Activated CD8-positive, alpha-beta memory T cell treated with anti-CD3 and anti-CD28 coated beads, Interleukin-2, amount 50 U/mL, for 1 hour (primary cell): ENCODE measurements around the gene SPESP1.

Experiments used
- DNase-seq: peaks from one replicate; pipeline ENCODE4 v3.0.0-alpha.2; 2020; ENCODE audit errors: extremely low read depth

Gene SPESP1

DNA sequence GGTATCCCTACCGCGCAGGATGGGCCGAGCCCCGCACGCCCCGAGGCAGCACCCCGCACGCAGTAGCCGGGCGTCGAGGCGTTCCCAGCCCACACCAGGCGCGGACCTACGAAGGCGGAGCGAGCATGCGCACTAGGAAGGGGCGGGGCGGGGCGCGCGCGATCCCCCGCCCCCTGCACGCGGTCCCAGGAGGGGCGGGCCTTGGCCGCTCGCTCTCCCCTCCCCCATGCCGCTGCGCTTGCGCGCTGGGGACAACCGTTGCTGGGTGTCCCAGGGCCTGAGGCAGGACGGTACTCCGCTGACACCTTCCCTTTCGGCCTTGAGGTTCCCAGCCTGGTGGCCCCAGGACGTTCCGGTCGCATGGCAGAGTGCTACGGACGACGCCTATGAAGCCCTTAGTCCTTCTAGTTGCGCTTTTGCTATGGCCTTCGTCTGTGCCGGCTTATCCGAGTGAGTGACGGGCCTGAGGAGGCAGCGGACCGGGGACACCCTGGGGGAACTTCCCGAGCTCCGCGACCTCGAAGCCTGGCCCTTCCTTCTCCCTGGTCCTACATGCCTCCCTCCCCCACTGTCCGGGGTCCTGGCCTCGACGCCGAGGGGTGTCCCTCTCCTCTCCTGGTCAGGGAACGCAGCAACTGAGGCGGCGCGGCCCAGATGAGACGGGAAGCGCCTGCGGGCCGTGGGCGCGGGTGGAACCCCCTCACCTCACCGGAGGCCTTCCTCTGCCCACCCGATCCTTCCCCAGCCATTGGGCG is at the start of gene SPESP1:
SPESP1 (plus strand) TSS at position 258 of the 755 bp plus-strand sequence; CDS start at position 387, 129 bp downstream.
- no peak for DNase-seq

GRCh38 chr15:68885070-68885469 is 45.3 kb upstream of the SPESP1 start:
- DNase-seq = no peak

DNA sequence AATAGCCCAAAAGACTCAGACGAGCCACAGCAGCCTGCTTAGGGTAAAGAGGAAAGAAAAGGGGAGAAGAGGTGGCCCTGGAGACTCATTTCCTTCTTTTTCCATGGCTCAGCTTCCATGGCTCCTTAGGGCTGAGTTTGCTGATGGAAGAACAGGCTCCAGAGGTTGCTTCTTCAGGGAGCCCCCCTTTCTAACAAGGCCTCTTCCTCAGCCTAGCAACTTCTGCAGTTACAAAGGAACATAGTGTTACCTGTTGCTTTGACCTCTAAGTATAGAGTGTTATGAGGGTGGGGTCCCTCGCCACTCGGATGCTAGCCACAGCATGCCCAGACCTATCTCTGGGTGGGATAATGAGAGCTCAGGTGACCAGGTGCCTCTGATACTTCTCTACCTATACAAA is 43.2 kb upstream of the SPESP1 start:
- no peak for DNase-seq

DNA sequence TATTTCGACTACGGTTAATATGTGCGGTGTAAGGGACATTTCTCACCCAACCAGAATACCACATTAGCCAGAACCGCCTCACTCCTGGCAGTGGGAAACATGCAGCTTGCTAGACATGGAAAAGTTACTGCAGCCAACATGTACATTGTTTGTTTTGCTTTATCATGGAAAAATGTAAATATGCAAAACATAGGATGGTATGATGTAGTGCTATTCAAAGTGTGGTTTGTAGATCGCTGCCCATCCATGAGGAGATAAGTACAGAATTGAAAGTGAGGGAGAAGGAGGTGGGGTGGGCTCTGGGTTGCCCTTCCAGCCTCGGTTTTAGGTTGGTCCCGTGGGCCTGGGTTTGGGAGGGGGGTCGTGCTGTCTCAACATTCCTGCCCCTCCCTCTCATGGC is 42.5 kb upstream of the SPESP1 start:
- DNase-seq = no peak

GRCh38 chr15:68888419-68888818 is 41.9 kb upstream of the SPESP1 start:
- no peak for DNase-seq

DNA sequence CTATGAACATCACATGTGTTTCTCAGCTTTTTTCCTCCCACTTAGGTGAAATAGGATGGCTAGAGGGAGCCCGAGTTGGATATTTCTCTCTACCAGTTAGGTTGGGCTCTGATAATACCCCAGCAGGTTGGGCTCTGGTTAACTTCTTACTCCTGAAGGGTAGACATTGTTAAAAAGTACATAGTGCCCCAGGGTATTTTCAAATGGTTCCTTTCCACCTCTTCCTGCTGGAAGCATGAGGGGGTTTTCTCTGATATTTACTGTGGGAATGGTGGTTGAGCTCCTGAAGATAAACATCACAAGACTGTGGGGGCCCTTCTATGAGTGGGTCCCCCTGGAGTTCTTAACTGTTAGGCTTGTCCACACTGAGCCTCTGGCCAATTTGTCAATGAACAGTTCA is 36.1 kb upstream of the SPESP1 start:
- no peak for DNase-seq

GRCh38 chr15:68896178-68896577 is 34.1 kb upstream of the SPESP1 start:
- DNase-seq = no peak

DNA sequence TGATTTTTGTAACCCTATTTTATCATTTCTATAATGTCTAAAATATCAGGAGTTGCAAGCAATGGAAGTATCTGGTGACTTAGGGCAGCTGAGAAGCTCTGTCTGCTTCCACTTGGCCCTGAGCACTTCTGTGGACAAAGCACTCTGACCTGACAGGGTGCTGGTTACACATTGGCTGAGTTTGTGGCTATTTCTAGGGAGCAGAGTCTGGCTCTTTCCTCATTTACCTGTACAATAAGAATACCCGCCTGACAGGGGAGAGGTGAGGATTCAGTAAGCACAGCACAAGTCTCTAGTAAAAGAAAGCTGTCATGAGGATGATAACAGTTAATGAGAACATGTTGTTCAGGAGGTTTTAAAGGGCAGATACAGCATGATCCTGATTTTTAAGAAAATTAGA is 33.3 kb upstream of the SPESP1 start:
- DNase-seq = no peak

DNA sequence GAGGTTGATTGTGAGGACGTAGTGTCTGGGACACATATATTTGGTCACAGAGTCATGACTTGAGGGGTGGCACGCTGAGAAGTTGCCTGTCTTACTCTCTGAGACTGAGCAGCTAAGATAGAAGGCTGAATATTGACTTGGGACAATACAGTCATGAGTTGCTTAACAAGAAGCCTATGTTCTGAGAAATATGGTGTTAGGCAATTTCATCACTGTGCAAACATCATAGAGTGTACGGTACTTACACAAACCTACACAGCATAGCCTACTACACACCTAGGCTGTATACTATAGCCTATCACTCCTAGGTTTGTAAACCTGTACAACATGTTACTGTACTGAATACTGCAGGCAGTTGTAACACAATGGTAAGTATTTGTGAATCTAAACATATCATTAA is 30.3 kb upstream of the SPESP1 start:
- no peak for DNase-seq

- no peak for DNase-seq
These were observed 22.9 kb upstream of the SPESP1 start for GRCh38 chr15:68907396-68907923.

DNA sequence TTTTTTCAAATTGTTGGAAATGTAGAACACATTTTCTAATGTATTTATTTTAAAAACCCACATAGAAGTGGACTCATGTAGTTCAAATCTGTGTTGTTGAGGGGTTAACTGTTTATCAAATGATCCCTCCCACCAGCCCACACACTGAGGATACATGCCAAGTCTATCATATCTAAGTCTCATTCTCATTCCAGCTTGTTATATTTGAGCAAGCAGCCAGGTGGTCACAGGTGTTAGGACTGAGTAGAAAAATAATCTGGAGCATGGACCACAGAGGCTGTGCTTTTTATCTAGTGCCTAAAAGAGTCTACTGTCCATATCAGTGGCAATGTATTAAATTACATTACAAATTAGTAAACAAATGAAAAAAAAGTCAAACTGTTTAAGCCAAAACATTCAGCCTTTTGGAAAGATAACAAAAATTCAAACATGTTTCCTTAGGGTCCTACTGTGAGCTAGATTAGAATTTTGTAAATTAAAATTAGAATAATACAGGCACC is 20.7 kb upstream of the SPESP1 start:
- DNase-seq = no peak

DNA sequence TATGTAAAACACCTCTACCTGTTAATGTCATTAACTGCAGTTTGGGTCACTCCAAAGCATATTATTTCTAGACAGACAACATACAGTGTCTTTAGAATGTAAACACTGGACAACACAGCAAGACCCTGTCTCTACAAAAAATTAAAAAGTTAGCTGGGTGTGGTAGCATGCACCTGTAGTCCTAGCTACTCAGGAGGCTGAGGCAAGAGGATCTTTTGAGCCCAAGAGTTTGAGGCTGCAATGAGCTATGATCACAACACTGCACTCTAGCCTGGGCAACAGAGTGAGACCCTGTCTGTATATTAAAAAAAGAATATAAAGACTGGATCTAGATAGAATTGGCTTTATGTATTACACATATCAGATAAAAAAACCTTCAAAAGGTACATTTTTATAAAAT is 20.0 kb upstream of the SPESP1 start:
- DNase-seq = no peak

DNA sequence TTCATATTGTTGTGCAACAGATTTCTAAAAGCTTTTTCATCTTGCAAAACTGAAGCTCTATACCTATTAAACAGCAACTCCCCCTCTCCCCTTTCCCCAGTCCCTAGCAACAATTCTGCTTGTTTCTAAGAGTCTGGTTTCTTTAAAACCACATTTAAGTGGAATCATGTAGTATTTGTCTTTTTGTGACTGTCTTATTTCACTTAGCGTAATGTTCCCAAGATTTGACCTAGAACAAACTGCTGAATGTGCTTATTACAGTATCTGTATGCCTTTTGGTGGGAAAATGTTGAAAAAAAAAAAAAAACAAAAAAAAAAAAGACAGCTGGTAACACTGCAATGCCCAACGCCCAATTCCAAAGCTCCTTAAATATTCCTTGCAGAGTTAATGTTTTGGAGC is 19.5 kb upstream of the SPESP1 start:
- no peak for DNase-seq

DNA sequence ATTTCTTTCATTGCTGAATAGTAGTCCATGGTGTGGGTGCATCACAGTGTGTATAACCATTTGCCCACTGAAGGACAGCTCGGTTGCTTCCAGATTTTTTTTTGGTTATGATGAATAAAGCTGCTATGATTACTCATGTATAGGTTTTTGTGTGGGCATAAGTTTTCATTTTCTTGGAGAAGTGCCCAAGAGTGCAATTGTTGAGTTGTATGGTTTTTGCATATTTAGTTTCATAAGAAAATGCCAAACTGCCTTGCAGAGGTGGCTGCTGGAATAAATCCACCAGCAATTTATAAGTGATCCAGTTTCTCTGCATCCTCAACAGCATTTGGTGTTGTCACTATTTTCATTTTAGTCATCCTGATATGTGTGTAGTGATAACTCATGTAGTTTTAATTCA is 8.4 kb upstream of the SPESP1 start:
- DNase-seq = no peak

DNA sequence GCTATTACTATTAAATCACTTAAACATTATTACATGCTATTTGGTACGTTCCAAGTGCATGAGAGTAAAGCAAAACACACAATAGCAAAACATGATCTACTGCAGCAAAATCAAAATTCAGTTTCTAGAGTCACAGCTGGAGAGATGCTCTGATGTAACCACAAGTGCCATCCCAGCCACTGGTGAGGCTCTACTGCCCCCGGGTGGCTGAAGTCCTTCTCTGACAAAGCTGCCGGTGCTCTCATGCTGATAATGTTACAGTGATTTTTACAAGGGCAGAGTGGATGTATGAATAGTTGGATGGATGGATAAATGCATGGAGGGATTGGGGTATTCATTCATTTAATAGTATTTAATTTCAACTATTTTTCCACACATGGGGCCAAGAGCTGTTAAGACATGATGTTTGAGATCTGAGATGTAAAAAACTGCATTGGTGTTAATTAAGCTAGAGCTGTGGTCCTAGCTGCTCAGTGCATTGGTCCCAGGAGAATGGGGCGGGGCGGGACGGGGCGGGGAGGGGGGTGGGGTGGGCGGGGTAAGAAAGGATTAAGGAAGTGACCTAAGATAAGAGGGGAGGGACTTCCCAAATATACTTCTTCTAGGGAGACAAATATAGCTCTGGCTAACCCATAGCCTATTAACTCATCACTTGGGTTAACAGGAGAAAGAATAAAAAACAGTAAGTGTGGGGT is 5.3 kb upstream of the SPESP1 start:
- no peak for DNase-seq

DNA sequence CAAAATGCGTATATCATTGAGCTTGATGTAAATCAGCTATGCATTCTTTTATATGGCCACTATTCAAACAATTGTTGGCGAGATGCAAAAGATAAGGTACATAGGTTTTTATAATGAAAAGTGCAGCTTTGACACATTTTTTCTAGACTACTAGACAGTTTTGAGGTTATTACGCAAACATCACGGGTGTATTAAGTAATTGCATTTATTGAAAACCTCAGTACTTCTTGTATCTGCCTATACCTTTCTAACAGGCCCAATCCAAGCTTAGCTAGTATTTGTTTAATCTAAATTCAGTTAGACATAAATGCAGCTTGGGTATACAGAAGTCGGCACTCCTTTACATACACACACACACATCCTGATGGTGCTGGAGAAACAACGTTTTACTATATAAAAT is 2.7 kb downstream of the SPESP1 start:
- no peak for DNase-seq

- no peak for DNase-seq
These were observed 4.0 kb downstream of the SPESP1 start for GRCh38 chr15:68934341-68934740.

DNA sequence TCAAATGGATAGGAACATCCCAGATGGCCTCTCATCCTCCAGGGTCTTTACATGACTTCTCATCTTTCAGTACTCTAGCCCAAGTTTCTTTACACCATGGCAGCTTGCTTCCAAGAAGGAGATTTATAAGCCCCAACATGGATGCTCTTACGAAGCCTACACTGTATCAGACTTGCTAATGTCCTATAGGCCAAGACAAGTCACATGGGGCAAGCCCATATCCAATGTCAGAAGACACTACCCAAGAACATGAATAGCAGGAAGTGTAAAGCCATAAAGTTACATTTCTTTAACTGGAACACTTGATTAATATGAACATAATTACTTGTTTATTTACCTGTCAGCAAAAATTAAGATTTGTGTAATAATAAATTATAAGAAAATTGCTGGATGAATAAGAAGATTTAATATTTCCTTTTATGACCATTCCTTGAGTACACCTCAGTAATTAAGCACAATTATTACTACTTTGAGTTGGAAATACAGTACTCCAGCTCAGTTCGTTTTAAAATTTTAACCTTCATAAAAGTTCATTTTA is 5.1 kb downstream of the SPESP1 start:
- no peak for DNase-seq

DNA sequence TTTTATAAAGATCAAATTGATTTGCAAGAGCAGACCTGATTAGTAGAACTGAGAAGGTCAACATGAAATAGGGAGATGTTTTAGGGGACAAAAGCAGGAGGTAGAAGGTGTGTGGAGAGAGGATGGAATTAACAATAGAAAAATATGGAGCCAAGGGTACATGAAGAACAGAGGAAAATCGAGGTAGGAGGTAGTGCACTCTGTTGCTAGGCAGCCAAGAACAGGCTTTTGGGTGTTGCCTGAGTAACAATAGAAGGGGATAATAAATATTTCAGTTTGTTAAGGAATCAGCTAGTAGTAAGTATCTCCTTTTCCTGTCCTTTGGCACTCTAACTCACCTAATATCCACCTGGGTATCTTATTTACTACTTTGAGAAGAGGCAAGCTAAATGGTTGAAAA is 9.2 kb downstream of the SPESP1 start:
- DNase-seq = no peak

- DNase-seq = no peak
These were observed 21.5 kb downstream of the SPESP1 start for GRCh38 chr15:68951813-68952212.

DNA sequence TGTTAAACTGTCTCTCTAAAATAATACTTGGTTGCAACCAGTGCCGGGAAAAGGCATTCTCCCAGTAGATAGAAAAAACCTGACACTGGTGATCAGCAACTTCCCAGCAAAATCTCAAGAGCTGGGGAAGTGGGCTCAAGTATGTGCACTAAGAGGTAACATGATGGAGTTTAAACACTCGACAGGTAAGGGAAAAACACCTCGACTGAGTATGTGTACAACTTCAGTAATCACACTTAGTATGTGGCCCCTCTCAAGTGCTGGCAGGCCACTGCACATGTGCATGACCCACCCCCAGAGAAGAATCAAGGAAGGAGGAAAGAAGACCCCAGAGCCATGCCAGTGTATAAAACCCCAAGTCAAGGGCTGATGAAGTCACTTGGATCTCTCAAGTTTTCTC is 27.4 kb downstream of the SPESP1 start:
- no peak for DNase-seq

GRCh38 chr15:68958597-68958996 is 28.3 kb downstream of the SPESP1 start:
- DNase-seq = no peak

GRCh38 chr15:68962465-68962864 is 32.1 kb downstream of the SPESP1 start:
- no peak for DNase-seq
